ENCODE data around the gene LSAMP. TPM values are rescaled to one million over a fixed set of nuclear protein-coding genes. Genes with fewer than 3 reads are reported as not detected.

Gene LSAMP
- total RNA-seq, 1 experiment from 2014 or later, result 5.7 TPM

GRCh38 chr3:116186049-116186448 lies 259.2 kb downstream of the LSAMP start (continued):
- TF ChIP-seq, protein P1, sequence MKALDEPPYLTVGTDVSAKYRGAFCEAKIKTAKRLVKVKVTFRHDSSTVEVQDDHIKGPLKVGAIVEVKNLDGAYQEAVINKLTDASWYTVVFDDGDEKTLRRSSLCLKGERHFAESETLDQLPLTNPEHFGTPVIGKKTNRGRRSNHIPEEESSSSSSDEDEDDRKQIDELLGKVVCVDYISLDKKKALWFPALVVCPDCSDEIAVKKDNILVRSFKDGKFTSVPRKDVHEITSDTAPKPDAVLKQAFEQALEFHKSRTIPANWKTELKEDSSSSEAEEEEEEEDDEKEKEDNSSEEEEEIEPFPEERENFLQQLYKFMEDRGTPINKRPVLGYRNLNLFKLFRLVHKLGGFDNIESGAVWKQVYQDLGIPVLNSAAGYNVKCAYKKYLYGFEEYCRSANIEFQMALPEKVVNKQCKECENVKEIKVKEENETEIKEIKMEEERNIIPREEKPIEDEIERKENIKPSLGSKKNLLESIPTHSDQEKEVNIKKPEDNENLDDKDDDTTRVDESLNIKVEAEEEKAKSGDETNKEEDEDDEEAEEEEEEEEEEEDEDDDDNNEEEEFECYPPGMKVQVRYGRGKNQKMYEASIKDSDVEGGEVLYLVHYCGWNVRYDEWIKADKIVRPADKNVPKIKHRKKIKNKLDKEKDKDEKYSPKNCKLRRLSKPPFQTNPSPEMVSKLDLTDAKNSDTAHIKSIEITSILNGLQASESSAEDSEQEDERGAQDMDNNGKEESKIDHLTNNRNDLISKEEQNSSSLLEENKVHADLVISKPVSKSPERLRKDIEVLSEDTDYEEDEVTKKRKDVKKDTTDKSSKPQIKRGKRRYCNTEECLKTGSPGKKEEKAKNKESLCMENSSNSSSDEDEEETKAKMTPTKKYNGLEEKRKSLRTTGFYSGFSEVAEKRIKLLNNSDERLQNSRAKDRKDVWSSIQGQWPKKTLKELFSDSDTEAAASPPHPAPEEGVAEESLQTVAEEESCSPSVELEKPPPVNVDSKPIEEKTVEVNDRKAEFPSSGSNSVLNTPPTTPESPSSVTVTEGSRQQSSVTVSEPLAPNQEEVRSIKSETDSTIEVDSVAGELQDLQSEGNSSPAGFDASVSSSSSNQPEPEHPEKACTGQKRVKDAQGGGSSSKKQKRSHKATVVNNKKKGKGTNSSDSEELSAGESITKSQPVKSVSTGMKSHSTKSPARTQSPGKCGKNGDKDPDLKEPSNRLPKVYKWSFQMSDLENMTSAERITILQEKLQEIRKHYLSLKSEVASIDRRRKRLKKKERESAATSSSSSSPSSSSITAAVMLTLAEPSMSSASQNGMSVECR (CRISPR knock-in tag; IDR thresholded peaks at IDR 0.05; ENCODE audit: borderline replicate concordance), result no peak
- TF ChIP-seq, protein P2, sequence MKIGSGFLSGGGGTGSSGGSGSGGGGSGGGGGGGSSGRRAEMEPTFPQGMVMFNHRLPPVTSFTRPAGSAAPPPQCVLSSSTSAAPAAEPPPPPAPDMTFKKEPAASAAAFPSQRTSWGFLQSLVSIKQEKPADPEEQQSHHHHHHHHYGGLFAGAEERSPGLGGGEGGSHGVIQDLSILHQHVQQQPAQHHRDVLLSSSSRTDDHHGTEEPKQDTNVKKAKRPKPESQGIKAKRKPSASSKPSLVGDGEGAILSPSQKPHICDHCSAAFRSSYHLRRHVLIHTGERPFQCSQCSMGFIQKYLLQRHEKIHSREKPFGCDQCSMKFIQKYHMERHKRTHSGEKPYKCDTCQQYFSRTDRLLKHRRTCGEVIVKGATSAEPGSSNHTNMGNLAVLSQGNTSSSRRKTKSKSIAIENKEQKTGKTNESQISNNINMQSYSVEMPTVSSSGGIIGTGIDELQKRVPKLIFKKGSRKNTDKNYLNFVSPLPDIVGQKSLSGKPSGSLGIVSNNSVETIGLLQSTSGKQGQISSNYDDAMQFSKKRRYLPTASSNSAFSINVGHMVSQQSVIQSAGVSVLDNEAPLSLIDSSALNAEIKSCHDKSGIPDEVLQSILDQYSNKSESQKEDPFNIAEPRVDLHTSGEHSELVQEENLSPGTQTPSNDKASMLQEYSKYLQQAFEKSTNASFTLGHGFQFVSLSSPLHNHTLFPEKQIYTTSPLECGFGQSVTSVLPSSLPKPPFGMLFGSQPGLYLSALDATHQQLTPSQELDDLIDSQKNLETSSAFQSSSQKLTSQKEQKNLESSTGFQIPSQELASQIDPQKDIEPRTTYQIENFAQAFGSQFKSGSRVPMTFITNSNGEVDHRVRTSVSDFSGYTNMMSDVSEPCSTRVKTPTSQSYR (CRISPR knock-in tag; IDR thresholded peaks at IDR 0.05), result no peak
- TF ChIP-seq PREB (CRISPR knock-in tag; IDR thresholded peaks at IDR 0.05; ENCODE audit: borderline replicate concordance), result no peak
- TF ChIP-seq, protein P3, sequence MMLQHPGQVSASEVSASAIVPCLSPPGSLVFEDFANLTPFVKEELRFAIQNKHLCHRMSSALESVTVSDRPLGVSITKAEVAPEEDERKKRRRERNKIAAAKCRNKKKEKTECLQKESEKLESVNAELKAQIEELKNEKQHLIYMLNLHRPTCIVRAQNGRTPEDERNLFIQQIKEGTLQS (CRISPR knock-in tag; conservative IDR thresholded peaks at IDR 0.05), result no peak

GRCh38 chr3:116181159-116181558 lies 264.1 kb downstream of the LSAMP start:
- peaks cover 21% of the 10 kb centered on the region for H3K4me1 Mint-ChIP-seq
- H3K4me3 Mint-ChIP-seq, result no peak overlapping the region
- no peak for TF ChIP-seq SP1 (CRISPR knock-in tag; conservative IDR thresholded peaks at IDR 0.05)
- TF ChIP-seq, protein P4, sequence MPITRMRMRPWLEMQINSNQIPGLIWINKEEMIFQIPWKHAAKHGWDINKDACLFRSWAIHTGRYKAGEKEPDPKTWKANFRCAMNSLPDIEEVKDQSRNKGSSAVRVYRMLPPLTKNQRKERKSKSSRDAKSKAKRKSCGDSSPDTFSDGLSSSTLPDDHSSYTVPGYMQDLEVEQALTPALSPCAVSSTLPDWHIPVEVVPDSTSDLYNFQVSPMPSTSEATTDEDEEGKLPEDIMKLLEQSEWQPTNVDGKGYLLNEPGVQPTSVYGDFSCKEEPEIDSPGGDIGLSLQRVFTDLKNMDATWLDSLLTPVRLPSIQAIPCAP (CRISPR knock-in tag; IDR thresholded peaks at IDR 0.05), result no peak
- no peak for TF ChIP-seq ZBTB43 (CRISPR knock-in tag; IDR thresholded peaks at IDR 0.05)
- no peak for TF ChIP-seq ZNF138 (CRISPR knock-in tag; conservative IDR thresholded peaks at IDR 0.05)
- TF ChIP-seq MAX (CRISPR knock-in tag; IDR thresholded peaks at IDR 0.05), result no peak
- no peak for TF ChIP-seq NFE2L1 (CRISPR knock-in tag; IDR thresholded peaks at IDR 0.05)
- TF ChIP-seq ETV6 (CRISPR knock-in tag; IDR thresholded peaks at IDR 0.05), result no peak
- H3K27me3 Mint-ChIP-seq (ENCODE audit: low read depth), result no peaks in the 10 kb centered on the region; the same call in 1 of the 2 replicates
- DNase-seq (ENCODE audit: low spot score) (no peak), ATAC-seq (no peak)
- H3K9me3 Mint-ChIP-seq, result no peaks in the 10 kb centered on the region
- H3K27ac Mint-ChIP-seq, result no peak overlapping the region
- no peaks in the 10 kb centered on the region for H3K36me3 Mint-ChIP-seq
- ChIA-PET POLR2A (no interaction called here), CTCF (no interaction called here)

GRCh38 chr3:116179091-116179490 lies 266.2 kb downstream of the LSAMP start:
- TF ChIP-seq, protein P5, sequence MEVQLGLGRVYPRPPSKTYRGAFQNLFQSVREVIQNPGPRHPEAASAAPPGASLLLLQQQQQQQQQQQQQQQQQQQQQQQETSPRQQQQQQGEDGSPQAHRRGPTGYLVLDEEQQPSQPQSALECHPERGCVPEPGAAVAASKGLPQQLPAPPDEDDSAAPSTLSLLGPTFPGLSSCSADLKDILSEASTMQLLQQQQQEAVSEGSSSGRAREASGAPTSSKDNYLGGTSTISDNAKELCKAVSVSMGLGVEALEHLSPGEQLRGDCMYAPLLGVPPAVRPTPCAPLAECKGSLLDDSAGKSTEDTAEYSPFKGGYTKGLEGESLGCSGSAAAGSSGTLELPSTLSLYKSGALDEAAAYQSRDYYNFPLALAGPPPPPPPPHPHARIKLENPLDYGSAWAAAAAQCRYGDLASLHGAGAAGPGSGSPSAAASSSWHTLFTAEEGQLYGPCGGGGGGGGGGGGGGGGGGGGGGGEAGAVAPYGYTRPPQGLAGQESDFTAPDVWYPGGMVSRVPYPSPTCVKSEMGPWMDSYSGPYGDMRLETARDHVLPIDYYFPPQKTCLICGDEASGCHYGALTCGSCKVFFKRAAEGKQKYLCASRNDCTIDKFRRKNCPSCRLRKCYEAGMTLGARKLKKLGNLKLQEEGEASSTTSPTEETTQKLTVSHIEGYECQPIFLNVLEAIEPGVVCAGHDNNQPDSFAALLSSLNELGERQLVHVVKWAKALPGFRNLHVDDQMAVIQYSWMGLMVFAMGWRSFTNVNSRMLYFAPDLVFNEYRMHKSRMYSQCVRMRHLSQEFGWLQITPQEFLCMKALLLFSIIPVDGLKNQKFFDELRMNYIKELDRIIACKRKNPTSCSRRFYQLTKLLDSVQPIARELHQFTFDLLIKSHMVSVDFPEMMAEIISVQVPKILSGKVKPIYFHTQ (CRISPR knock-in tag; IDR thresholded peaks at IDR 0.05), result no peak
- TF ChIP-seq, protein P6, sequence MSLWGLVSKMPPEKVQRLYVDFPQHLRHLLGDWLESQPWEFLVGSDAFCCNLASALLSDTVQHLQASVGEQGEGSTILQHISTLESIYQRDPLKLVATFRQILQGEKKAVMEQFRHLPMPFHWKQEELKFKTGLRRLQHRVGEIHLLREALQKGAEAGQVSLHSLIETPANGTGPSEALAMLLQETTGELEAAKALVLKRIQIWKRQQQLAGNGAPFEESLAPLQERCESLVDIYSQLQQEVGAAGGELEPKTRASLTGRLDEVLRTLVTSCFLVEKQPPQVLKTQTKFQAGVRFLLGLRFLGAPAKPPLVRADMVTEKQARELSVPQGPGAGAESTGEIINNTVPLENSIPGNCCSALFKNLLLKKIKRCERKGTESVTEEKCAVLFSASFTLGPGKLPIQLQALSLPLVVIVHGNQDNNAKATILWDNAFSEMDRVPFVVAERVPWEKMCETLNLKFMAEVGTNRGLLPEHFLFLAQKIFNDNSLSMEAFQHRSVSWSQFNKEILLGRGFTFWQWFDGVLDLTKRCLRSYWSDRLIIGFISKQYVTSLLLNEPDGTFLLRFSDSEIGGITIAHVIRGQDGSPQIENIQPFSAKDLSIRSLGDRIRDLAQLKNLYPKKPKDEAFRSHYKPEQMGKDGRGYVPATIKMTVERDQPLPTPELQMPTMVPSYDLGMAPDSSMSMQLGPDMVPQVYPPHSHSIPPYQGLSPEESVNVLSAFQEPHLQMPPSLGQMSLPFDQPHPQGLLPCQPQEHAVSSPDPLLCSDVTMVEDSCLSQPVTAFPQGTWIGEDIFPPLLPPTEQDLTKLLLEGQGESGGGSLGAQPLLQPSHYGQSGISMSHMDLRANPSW (CRISPR knock-in tag; conservative IDR thresholded peaks at IDR 0.05; ENCODE audit: low read depth), result no peak
- TF ChIP-seq GTF2I (CRISPR knock-in tag; conservative IDR thresholded peaks at IDR 0.05), result no peak
- Mint-ChIP-seq H3K27ac (no peak overlapping the region; the same call in 1 of the 2 replicates), H3K9me3 (no peaks in the 10 kb centered on the region)

More at GRCh38 chr3:116179091-116179490, 266.2 kb downstream of the LSAMP start:
- no peak for DNase-seq (ENCODE audit: low spot score)
- POLR2A ChIA-PET, result no interaction called here
- Mint-ChIP-seq H3K27me3 (ENCODE audit: low read depth) (no peaks in the 10 kb centered on the region), H3K4me1 (peaks cover 25% of the 10 kb centered on the region), H3K36me3 (no peaks in the 10 kb centered on the region), H3K4me3 (no peak overlapping the region)
- ATAC-seq, result no peak
- CTCF ChIA-PET, result no interaction called here
